OCI-LY1 (cell line): ENCODE results near the gene TTC16.

ENCODE experiments used
- H2AFZ ChIP-seq: fragments of 200-600 bp; sonication (generic), shearing (Covaris generic); 2 replicates; pipeline ENCODE4 v1.6.0; 2014; ENCODE audit warnings: antibody characterized with exemption, mild to moderate bottlenecking, low read length
- H3F3A ChIP-seq: fragments of 200-600 bp; sonication (generic), shearing (Covaris generic); 2 replicates; pipeline ENCODE4 v1.6.0; 2014; ENCODE audit warnings: mild to moderate bottlenecking, antibody characterized with exemption, low read length, moderate library complexity; ENCODE audit not compliant: insufficient read depth
- H3K27ac ChIP-seq: fragments of 200-600 bp; sonication (generic); 2 replicates; pipeline ENCODE4 v1.5.1; 2014; ENCODE audit warnings: low read length, mixed run types, mild to moderate bottlenecking, low read depth; ENCODE audit not compliant: poor library complexity, severe bottlenecking
- H3K27me3 ChIP-seq: fragments of 200-600 bp; sonication (generic); 2 replicates; pipeline ENCODE4 v1.6.0; 2014; ENCODE audit warnings: antibody characterized with exemption, mild to moderate bottlenecking, low read length, moderate library complexity; ENCODE audit not compliant: insufficient read depth
- H3K36me3 ChIP-seq: fragments of 200-600 bp; sonication (generic); 2 replicates; pipeline ENCODE4 v1.6.1; 2014; ENCODE audit warnings: mild to moderate bottlenecking, antibody characterized with exemption, low read length, moderate library complexity, mixed read lengths; ENCODE audit not compliant: insufficient read depth
- H3K4me1 ChIP-seq: fragments of 200-600 bp; sonication (generic); 2 replicates; pipeline ENCODE4 v1.5.1; 2014; ENCODE audit warnings: mild to moderate bottlenecking, low read length, moderate library complexity; ENCODE audit not compliant: insufficient read depth, severe bottlenecking
- H3K4me2 ChIP-seq: fragments of 200-600 bp; sonication (generic), shearing (Covaris generic); 2 replicates; pipeline ENCODE4 v1.6.1; 2014; ENCODE audit warnings: low read length
- H3K4me3 ChIP-seq: fragments of 200-600 bp; sonication (generic); 2 replicates; pipeline ENCODE4 v1.5.1; 2014; ENCODE audit warnings: low read length, low read depth, mild to moderate bottlenecking, mixed read lengths; ENCODE audit not compliant: poor library complexity, severe bottlenecking
- H3K79me2 ChIP-seq: fragments of 200-600 bp; shearing (Covaris generic); 2 replicates; pipeline ENCODE4 v1.6.1; 2016; ENCODE audit warnings: mixed run types, low read length, mixed read lengths; ENCODE audit not compliant: insufficient read depth
- H3K9ac ChIP-seq: fragments of 200-600 bp; sonication (generic), shearing (Covaris generic); 2 replicates; pipeline ENCODE4 v1.6.1; 2014; ENCODE audit warnings: mild to moderate bottlenecking, low read length, mixed read lengths
- H3K9me2 ChIP-seq: fragments of 200-600 bp; sonication (generic), shearing (Covaris generic); 2 replicates; pipeline ENCODE4 v1.6.1; 2014; ENCODE audit warnings: low read depth, mild to moderate bottlenecking, low read length, mixed read lengths
- H3K9me3 ChIP-seq: fragments of 200-600 bp; shearing (Covaris generic); 2 replicates; pipeline ENCODE4 v1.6.1; 2014; ENCODE audit warnings: low read length, mixed read lengths
- H4K20me1 ChIP-seq: fragments of 200-600 bp; sonication (generic), shearing (Covaris generic); 2 replicates; pipeline ENCODE4 v1.6.0; 2016; ENCODE audit warnings: mild to moderate bottlenecking, low read length; ENCODE audit not compliant: insufficient read depth
- CTCF ChIP-seq: fragments of 200-600 bp; sonication (generic), shearing (Covaris generic); IDR thresholded peaks from 2 replicates; pipeline ENCODE4 v1.5.1; 2017; ENCODE audit warnings: mild to moderate bottlenecking, antibody characterized with exemption, low read length, moderate library complexity, mixed read lengths
- EZH2 ChIP-seq: fragments of 200-600 bp; sonication (generic), shearing (Covaris generic); IDR thresholded peaks from 2 replicates; pipeline ENCODE4 v1.8.0; 2017; ENCODE audit warnings: borderline replicate concordance, mixed run types, mild to moderate bottlenecking, antibody characterized with exemption, low read length, moderate library complexity, mixed read lengths

The TTC16 gene

GRCh38 chr9:127730799-127731410, 15.0 kb downstream of the TTC16 start:
- Histone ChIP-seq H3K27ac (no peak overlapping the region), H3K27me3 (no peaks in the 10 kb centered on the region), H3K4me1 (peaks cover 12% of the 10 kb centered on the region), H3K4me3 (no peak overlapping the region), H3K9ac (no peak overlapping the region), H4K20me1 (no peaks in the 10 kb centered on the region), H3K36me3 (no peaks in the 10 kb centered on the region), H2AFZ (no peak overlapping the region), H3K4me2 (no peak overlapping the region), H3K9me2 (no peaks in the 10 kb centered on the region), H3K9me3 (no peaks in the 10 kb centered on the region), H3F3A (no peaks in the 10 kb centered on the region), H3K79me2 (no peaks in the 10 kb centered on the region)
- TF ChIP-seq EZH2 = no peak
- no peak for TF ChIP-seq CTCF

GRCh38 chr9:127731938-127732337, 16.1 kb downstream of the TTC16 start:
- Histone ChIP-seq H2AFZ (no peak overlapping the region), H3K4me2 (no peak overlapping the region), H3K9me3 (no peaks in the 10 kb centered on the region), H3K9ac (no peak overlapping the region), H3K79me2 (no peaks in the 10 kb centered on the region), H3K4me3 (no peak overlapping the region), H3F3A (no peaks in the 10 kb centered on the region), H3K27ac (no peak overlapping the region), H4K20me1 (no peaks in the 10 kb centered on the region), H3K9me2 (no peaks in the 10 kb centered on the region), H3K36me3 (no peaks in the 10 kb centered on the region), H3K27me3 (no peaks in the 10 kb centered on the region), H3K4me1 (peaks cover 16% of the 10 kb centered on the region)
- TF ChIP-seq EZH2 (no peak), CTCF (no peak)

DNA sequence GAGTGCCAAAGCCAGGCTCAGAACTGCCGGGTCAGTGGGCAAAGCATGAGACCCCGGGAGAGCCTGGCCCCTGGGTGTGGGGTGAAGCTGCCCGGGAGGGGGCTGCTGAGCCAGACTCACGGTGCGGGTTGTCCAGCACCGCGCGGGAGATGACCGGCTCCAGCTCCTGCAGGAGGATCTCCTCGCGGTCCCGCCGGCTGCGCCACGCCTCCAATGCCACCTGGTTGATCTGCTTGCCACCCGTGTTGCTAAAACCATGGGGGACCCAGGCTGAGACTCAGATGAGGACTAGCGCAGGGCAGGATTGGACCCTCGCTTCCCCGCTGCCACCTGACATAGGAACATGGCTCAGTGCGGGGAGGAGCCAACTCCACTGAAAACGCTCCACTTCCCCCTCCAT, 16.6 kb downstream of the TTC16 start:
- no peak overlapping the region for H3K9ac ChIP-seq
- H3K9me2 ChIP-seq = no peaks in the 10 kb centered on the region
- no peak overlapping the region for H3K4me2 ChIP-seq
- no peak overlapping the region for H3K4me3 ChIP-seq
- no peaks in the 10 kb centered on the region for H4K20me1 ChIP-seq
- H3F3A ChIP-seq = no peaks in the 10 kb centered on the region
- no peaks in the 10 kb centered on the region for H3K79me2 ChIP-seq
- H3K9me3 ChIP-seq = no peaks in the 10 kb centered on the region
- no peak for TF ChIP-seq EZH2
- no peak for TF ChIP-seq CTCF
- no peak overlapping the region for H3K27ac ChIP-seq
- H2AFZ ChIP-seq = no peak overlapping the region
- no peaks in the 10 kb centered on the region for H3K27me3 ChIP-seq
- no peaks in the 10 kb centered on the region for H3K36me3 ChIP-seq
- peaks cover 16% of the 10 kb centered on the region for H3K4me1 ChIP-seq
